ENCODE data around the gene LGR5. TPM values are rescaled to one million over a fixed set of nuclear protein-coding genes. Genes with fewer than 3 reads are reported as not detected.

The LGR5 gene
- total RNA-seq (not detected), polyA plus RNA-seq (under 1 TPM; 0.02 to 0.19 (median 0.02) TPM)
- long read RNA-seq, donor 1, result 0 reads
- long read RNA-seq, donor 2, result 0 reads

DNA sequence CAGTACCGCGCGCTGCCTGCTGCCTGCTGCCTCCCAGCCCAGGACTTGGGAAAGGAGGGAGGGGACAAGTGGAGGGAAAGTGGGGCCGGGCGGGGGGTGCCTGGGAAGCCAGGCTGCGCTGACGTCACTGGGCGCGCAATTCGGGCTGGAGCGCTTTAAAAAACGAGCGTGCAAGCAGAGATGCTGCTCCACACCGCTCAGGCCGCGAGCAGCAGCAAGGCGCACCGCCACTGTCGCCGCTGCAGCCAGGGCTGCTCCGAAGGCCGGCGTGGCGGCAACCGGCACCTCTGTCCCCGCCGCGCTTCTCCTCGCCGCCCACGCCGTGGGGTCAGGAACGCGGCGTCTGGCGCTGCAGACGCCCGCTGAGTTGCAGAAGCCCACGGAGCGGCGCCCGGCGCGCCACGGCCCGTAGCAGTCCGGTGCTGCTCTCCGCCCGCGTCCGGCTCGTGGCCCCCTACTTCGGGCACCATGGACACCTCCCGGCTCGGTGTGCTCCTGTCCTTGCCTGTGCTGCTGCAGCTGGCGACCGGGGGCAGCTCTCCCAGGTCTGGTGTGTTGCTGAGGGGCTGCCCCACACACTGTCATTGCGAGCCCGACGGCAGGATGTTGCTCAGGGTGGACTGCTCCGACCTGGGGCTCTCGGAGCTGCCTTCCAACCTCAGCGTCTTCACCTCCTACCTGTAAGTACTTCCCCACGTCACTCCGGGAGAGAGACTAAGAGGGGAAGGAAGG lies at the start of gene LGR5:
LGR5 (plus strand) TSS at position 186 of the 732 bp plus-strand sequence; CDS start at position 469, 283 bp downstream.
- Histone ChIP-seq H3K4me3 (peak within 1 kb of the TSS; percentile 5 to 63 (median 33)), H3K9me3 (peaks cover 0 to 29% (median 24%) of the 10 kb centered on the region in 8 donors), H3K4me1 (peaks cover 19 to 29% (median 25%) of the 10 kb centered on the region in 6 donors), H3K27me3 (replicated peaks in 1 of 7) (peaks cover 0 to 60% (median 48%) of the 10 kb centered on the region in 7 donors), H3K36me3 (no peaks in the 10 kb centered on the region), H3K27ac (no peak within 1 kb of the TSS)
- TF ChIP-seq, protein P1, sequence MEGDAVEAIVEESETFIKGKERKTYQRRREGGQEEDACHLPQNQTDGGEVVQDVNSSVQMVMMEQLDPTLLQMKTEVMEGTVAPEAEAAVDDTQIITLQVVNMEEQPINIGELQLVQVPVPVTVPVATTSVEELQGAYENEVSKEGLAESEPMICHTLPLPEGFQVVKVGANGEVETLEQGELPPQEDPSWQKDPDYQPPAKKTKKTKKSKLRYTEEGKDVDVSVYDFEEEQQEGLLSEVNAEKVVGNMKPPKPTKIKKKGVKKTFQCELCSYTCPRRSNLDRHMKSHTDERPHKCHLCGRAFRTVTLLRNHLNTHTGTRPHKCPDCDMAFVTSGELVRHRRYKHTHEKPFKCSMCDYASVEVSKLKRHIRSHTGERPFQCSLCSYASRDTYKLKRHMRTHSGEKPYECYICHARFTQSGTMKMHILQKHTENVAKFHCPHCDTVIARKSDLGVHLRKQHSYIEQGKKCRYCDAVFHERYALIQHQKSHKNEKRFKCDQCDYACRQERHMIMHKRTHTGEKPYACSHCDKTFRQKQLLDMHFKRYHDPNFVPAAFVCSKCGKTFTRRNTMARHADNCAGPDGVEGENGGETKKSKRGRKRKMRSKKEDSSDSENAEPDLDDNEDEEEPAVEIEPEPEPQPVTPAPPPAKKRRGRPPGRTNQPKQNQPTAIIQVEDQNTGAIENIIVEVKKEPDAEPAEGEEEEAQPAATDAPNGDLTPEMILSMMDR (IDR thresholded peaks at IDR 0.05 in 8 of 11, conservative IDR thresholded peaks at IDR 0.05 in 3 of 11), result no peak
- TF ChIP-seq POLR2A (IDR thresholded peaks at IDR 0.05) (no peak), POLR2AphosphoS5 (IDR thresholded peaks at IDR 0.05) (no peak)
- DNase-seq, result peak; percentile 73
- intact Hi-C loops (cut with DNase I; ENCODE audit: low total_unique reads), result no loop called here
- WGBS, 5 donors, result 0 to 1% (median 1%) methylated on average over 48 to 65 of the region's 65 CpGs

DNA sequence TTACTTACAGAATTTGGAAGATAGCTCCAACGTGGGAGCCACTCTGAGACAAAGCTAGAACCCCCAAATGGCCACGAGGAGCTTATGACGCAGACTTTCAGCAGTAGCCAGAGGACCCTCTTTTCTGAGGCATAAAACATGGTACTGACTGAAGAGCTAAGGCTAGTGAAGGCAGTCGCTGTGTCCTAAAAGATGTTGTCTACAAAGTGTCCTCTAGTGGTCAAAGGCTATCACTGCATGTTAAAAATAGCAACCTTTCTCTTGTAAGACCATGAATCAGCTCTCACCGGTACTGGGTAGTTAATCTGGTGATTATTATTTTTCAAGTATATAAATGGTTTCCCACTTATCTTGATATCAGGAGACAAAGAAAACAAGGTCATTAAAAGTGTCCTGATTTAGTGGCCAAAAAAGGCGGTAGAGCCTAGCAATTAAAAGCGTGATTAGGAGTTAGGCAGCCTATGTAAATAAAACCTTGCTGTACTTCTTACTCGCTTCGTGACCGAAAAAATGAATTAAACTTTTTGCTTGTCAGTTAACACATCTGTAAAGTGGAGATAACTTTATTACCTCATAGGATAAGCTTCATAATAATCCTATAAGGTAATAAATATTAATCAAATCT lies 47.0 kb upstream of the LGR5 start:
- H3K4me1 ChIP-seq, result no peaks in the 10 kb centered on the region
- H3K4me3 ChIP-seq, result no peak overlapping the region
- TF ChIP-seq, protein P1 (IDR thresholded peaks at IDR 0.05 in 8 of 11, conservative IDR thresholded peaks at IDR 0.05 in 3 of 11), result peak in 10 of 11 experiments; percentile 17 to 69 (median 53)
- no peak for TF ChIP-seq POLR2A (IDR thresholded peaks at IDR 0.05)
- H3K27ac ChIP-seq, result no peak overlapping the region
- H3K9me3 ChIP-seq, result no peaks in the 10 kb centered on the region
- WGBS, 5 donors, result 53 to 62% (median 57%) methylated on average over 10 of the region's 10 CpGs
- no peak for DNase-seq
- H3K27me3 ChIP-seq (replicated peaks in 1 of 7), result peaks cover 0 to 16% (median 0%) of the 10 kb centered on the region in 7 donors
- intact Hi-C loops (cut with DNase I; ENCODE audit: low total_unique reads), result no loop called here
- H3K36me3 ChIP-seq, result no peaks in the 10 kb centered on the region

GRCh38 chr12:71393625-71394024 lies 46.0 kb upstream of the LGR5 start:
- no peak for TF ChIP-seq POLR2AphosphoS5 (IDR thresholded peaks at IDR 0.05)
- TF ChIP-seq, protein P1 (IDR thresholded peaks at IDR 0.05 in 8 of 11, conservative IDR thresholded peaks at IDR 0.05 in 3 of 11), result no peak
- TF ChIP-seq POLR2A (IDR thresholded peaks at IDR 0.05), result no peak
- H3K4me3 ChIP-seq, result no peak overlapping the region
- 37 to 82% (median 47%) methylated on average over 4 of the region's 4 CpGs for WGBS, 5 donors
- H3K4me1 ChIP-seq, result no peaks in the 10 kb centered on the region
- no peak for DNase-seq
- no peaks in the 10 kb centered on the region for H3K9me3 ChIP-seq
- H3K36me3 ChIP-seq, result no peaks in the 10 kb centered on the region
- H3K27me3 ChIP-seq (replicated peaks in 1 of 7), result peaks cover 0 to 16% (median 0%) of the 10 kb centered on the region in 7 donors
- no peak overlapping the region for H3K27ac ChIP-seq
- intact Hi-C loops (cut with DNase I; ENCODE audit: low total_unique reads), result no loop called here

- TF ChIP-seq POLR2AphosphoS5 (IDR thresholded peaks at IDR 0.05) (no peak), POLR2A (IDR thresholded peaks at IDR 0.05) (no peak)
- TF ChIP-seq, protein P1 (IDR thresholded peaks at IDR 0.05 in 8 of 11, conservative IDR thresholded peaks at IDR 0.05 in 3 of 11), result no peak
- DNase-seq, result no peak
These were observed 42.1 kb upstream of the LGR5 start for GRCh38 chr12:71397433-71397954.

More at GRCh38 chr12:71397433-71397954, 42.1 kb upstream of the LGR5 start:
- intact Hi-C loops (cut with DNase I; ENCODE audit: low total_unique reads), result no loop called here
- Histone ChIP-seq H3K36me3 (no peaks in the 10 kb centered on the region), H3K9me3 (no peaks in the 10 kb centered on the region), H3K27ac (no peak overlapping the region), H3K4me1 (no peaks in the 10 kb centered on the region), H3K4me3 (no peak overlapping the region), H3K27me3 (replicated peaks in 1 of 7) (peaks cover 0 to under 1% (median 0%) of the 10 kb centered on the region in 7 donors)
- WGBS, 5 donors, result 80 to 96% (median 84%) methylated on average over 1 of the region's 1 CpG

All from spleen (tissue), 13 donors.